Measurements from ENCODE around the gene CCDC192.

DNA sequence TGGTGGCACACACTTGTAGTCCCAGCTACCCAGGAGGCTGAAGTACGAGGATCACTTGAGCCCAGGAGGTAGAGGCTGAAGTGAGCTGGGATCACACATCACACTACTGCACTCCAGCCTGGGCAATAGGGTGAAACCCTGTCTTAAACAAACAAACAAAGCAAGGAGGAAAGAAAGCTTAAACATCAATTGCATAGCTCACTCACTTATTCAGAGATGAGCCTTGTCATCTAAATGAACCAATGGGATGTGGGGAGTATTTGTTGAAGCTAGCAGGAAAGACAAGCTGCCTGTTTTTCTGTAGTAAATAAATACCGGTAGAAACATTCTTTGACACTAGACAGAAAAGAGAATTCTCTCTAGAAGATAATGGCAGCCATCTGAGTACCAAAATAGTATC, 219.4 kb downstream of the CCDC192 start:
- no peak for TF ChIP-seq CTCF (IDR thresholded peaks at IDR 0.05)
- no peak for TF ChIP-seq POLR2A (IDR thresholded peaks at IDR 0.05)
